ENCODE data around the gene MDH2.

DNA sequence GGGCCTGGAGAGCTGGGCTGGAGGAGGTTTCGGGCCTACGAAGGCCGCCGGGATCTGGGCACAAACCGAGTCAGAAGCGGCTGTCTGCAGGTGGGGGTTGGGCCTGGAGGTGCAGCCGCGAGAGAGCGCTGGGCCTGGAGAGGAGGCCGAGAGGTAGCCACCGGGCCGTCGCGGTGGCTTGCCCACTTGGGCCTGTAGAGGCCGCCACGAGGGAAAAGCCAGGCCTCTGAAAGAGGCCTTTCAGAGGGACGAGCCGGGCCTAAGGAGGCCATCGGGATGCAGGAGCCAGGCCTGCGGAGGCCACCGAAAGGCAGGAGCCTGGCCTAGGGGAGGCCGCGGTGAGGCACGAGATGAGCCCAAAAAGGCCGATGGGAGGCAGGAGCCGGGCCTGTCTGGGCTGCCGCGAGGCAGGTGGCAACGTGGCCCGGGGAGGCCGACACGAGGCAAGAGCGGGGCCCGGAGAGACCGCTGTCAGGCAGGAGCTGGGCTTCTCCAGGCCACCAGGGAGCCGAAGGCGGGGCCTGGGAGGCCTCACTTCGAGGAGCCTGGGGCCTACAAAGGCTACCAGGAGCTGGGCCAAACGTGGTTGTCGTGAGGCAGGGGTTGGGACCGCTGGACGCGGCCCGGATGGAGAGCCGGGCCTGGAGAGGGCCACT lies 25.6 kb downstream of the MDH2 start:
- no peak for TF ChIP-seq POLR2A (IDR thresholded peaks at IDR 0.05)
- TF ChIP-seq, protein P1, sequence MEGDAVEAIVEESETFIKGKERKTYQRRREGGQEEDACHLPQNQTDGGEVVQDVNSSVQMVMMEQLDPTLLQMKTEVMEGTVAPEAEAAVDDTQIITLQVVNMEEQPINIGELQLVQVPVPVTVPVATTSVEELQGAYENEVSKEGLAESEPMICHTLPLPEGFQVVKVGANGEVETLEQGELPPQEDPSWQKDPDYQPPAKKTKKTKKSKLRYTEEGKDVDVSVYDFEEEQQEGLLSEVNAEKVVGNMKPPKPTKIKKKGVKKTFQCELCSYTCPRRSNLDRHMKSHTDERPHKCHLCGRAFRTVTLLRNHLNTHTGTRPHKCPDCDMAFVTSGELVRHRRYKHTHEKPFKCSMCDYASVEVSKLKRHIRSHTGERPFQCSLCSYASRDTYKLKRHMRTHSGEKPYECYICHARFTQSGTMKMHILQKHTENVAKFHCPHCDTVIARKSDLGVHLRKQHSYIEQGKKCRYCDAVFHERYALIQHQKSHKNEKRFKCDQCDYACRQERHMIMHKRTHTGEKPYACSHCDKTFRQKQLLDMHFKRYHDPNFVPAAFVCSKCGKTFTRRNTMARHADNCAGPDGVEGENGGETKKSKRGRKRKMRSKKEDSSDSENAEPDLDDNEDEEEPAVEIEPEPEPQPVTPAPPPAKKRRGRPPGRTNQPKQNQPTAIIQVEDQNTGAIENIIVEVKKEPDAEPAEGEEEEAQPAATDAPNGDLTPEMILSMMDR (IDR thresholded peaks at IDR 0.05) = no peak
